ENCODE data around the gene RASA3.
"Not testable (repeated sequence)": the region's sequence is repeated elsewhere in the genome, so short reads cannot be mapped to it uniquely, and the experiment has no call there.

The RASA3 gene

GRCh38 chr13:114142137-114142550 is 9.7 kb upstream of the RASA3 start:
- DNase-seq (ENCODE audit: low read depth), result no peak

- DNase-seq (ENCODE audit: low read depth), result no peak
Measured at GRCh38 chr13:114141261-114141996, 9.0 kb upstream of the RASA3 start.

GRCh38 chr13:114140906-114141250 is 8.5 kb upstream of the RASA3 start:
- no peak for DNase-seq (ENCODE audit: low read depth)

DNA sequence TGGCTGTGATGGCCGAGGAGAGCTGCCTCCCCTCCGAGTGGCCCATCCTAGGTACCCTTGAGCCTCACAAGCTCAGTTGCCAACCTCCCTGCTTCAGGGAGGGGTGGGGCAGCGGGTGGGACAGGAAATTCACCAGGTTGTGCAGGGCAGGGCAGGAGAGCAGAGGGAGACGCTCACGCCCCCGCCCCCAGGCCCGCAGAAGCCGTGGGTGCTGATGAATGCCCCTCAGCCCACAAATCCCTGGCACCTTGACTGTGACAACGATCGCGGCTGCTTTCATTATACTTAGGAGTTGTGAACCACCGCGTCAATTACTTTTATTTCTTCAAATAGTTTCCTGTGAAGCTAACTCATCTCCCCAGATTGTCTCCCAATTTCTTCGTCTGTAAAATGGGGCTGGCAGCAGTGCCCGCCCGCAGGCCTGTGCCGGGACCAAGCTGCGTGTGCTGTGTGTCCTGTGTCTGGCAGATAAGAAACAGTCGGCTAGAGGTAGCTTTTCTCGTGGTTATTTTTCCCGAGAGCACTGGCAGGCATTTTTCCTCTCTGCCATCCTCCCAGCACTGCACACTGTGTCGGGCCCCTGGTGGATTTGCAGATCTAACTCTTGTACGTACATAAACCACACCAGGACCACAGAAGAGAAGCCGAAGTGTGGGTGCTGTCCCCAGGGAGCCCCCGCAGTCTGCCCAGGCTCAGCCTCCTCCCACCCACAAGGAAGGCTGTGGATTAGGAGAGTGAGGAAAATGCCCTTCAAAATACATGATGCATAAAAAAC is 7.9 kb upstream of the RASA3 start:
- no peak for DNase-seq (ENCODE audit: low read depth)

DNA sequence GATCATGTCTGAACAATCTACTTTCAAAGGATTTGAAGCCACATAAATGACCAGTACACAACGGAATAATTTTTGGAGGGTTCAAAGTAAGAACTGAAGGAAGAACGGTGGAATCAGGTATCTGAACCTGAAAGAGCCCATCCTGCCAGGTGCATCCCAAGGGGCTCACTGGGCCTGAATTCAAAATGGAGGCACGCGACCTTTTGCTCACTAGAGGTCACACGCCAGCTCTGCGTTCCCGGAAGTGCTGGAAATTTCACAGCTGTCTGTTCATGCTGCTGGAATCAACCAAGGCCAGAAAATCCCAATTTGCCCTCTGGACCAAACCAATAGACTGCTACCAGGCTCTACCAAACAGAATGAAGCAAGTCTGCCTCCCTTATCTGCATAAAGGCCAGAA is 4.2 kb upstream of the RASA3 start:
- no peak for DNase-seq (ENCODE audit: low read depth)

GRCh38 chr13:114135731-114136171 is 3.3 kb upstream of the RASA3 start:
- DNase-seq (ENCODE audit: low read depth), result no peak

- DNase-seq (ENCODE audit: low read depth), result no peak
Measured at GRCh38 chr13:114134944-114135610, 2.7 kb upstream of the RASA3 start.

- no peak for DNase-seq (ENCODE audit: low read depth)
Measured at GRCh38 chr13:114134111-114134943, 1.9 kb upstream of the RASA3 start.

DNA sequence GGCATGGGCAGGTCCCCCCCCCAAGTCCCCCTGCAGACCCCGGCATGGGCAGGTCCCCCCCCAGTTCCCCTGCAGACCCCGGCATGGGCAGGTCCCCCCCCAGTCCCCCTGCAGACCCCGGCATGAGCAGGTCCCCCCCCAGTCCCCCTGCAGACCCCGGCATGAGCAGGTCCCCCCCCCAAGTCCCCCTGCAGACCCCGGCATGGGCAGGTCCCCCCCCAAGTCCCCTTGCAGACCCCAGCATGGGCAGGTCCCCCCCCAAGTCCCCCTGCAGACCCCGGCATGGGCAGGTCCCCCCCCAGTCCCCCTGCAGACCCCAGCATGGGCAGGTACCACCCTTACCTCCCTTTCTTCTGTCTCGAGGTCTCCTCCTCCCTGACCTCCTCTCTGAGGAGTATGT is 1.1 kb upstream of the RASA3 start:
- DNase-seq (ENCODE audit: low read depth), result not testable (repeated sequence)

GRCh38 chr13:114133126-114133525 is 703 bp upstream of the RASA3 start:
- DNase-seq (ENCODE audit: low read depth), result not testable (repeated sequence)

DNA sequence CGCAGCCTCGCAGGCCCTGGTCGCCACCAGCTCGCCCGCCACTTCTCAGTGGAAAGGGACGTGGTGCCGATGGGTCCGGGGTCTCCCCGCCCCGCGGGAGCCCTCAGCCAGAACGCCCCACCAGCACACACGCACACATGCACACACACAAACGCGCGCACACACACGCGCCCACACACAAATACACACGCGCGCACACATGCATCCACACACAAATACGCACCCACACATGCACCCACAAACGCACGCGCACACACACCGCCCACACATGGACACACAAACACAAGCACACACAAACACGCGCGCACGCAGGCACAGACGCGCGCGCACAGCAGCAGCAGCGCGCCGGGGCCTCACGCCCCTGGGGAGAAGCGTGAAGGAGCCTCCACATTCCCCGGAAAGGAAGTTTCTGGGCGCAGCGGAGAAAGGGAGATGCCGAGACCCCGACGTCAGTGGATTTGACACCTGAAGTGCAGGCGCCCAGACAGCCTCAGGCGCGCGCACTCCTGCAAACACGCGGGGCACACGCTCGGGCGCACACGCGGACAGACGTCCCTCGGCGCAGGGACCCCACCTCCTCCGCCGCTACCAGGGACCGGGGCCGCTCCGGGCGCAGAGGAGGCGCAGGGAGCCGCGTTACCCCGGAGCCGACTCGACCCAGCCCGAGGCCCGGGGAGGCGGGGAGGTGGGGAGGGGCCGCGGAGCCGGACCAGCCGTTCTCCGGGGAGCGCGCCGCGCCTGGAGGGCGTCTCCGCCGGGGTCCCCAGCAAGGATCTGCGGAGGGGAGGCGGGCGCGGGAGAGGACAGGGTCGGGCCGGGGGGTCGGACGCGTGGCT is 622 bp downstream of the RASA3 start:
- no peak for DNase-seq (ENCODE audit: low read depth)

DNA sequence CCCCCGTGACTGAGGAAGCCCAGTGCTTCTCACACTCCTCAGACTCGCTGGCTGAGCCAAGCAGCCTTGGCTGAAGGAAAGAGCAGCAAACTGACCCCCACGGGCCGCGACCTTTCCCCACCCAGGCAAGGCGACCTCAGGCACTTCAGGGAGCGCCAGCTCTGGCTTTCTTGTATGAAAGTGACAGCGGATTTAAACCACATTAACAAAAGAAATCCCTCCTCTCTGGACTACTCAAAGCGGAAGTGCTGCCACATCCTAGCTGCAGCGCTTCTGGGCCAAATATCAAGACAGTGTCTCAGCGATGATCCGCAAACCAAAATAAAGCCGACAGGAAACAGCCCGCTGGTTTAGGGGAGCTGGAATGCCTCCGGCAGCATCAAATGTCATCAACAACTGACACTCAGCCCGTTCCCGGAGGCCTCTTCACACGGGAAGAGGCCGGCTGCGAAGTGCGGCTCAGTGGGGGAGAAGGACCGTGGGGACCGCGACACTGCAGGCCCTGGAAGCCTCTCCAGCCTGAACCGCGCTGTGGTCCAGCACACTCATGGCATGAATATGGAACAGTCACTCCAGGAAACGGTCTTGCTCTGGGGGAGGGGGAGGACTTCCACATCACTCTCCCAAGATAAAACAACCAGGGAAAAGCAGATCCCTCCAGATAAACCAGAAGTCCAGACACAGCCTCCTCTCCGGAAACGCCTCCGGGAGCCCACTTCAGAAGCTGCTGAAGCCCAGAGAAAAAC is 1.4 kb downstream of the RASA3 start:
- no peak for DNase-seq (ENCODE audit: low read depth)

- no peak for DNase-seq (ENCODE audit: low read depth)
Measured at GRCh38 chr13:114130131-114130836, 2.1 kb downstream of the RASA3 start.

DNA sequence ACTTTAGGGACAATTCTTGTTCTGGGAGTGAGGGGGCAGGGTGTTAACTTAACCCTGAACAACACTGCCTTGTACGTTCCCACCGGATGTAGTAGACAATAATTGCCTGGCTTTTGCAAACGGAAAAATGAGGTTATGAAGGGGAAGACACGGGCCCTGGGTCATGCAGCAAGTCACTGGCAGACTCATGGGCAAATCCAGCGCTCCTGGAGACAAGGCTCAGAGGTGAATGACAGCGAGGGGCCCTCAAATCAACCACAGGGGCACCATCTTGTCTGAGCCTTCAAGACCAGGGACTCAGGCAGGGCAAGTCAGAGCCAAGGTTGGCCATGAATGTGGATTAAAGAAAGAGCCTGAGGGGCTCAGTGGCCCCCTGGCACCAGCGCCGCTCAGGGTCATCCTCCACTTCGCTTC is 2.8 kb downstream of the RASA3 start:
- DNase-seq (ENCODE audit: low read depth), result no peak

- DNase-seq (ENCODE audit: low read depth), result peak; percentile 87
Measured at GRCh38 chr13:114128624-114129522, 3.5 kb downstream of the RASA3 start.

GRCh38 chr13:114128348-114128623 is 4.1 kb downstream of the RASA3 start:
- DNase-seq (ENCODE audit: low read depth), result no peak

- DNase-seq (ENCODE audit: low read depth), result no peak
Measured at GRCh38 chr13:114127473-114128347, 4.7 kb downstream of the RASA3 start.
